Sigmoid colon (tissue), 7 donors: ENCODE results near the gene SPOCK2. TPM values are rescaled to one million over a fixed set of nuclear protein-coding genes. Genes with fewer than 3 reads are reported as not detected.

Source experiments
- DNase-seq: peaks from one replicate; pipeline ENCODE4 v3.0.0-alpha.2; 2019
- H3K27ac ChIP-seq, 4 donors: fragments of 200-600 bp; sonication (generic); one replicate each; pipeline ENCODE4 v1.5.1; 2016 to 2019; ENCODE audit warnings: mild to moderate bottlenecking in 1 of 4
- H3K27me3 ChIP-seq, 3 donors: fragments of 200-600 bp; sonication (generic); one replicate each; pipeline ENCODE4 v1.5.1; 2019; ENCODE audit warnings: mild to moderate bottlenecking in 1 of 3
- H3K36me3 ChIP-seq, 4 donors: fragments of 200-600 bp; sonication (generic); one replicate each; pipeline ENCODE4 v1.5.1; 2016 to 2019
- H3K4me1 ChIP-seq, 4 donors: fragments of 200-600 bp; sonication (generic); one replicate each; pipeline ENCODE4 v1.5.1; 2017 to 2019
- H3K4me3 ChIP-seq, 4 donors: fragments of 200-600 bp; sonication (generic); one replicate each; pipeline ENCODE4 v1.5.1; 2017 to 2019; ENCODE audit warnings: mild to moderate bottlenecking in 2 of 4, moderate library complexity in 1 of 4
- H3K9me3 ChIP-seq, 4 donors: fragments of 200-600 bp in 3 of 4; sonication (generic) in 3 of 4; one replicate each; pipeline versions ENCODE4 v1.5.1 to v1.6.1; 2013 to 2019
- EP300 ChIP-seq, 4 donors: sonication (generic); formaldehyde crosslinking; IDR thresholded peaks; one replicate each; pipeline ENCODE4 v1.6.1; 2017; ENCODE audit warnings: antibody characterized with exemption in 4 of 4
- POLR2A ChIP-seq, 2 donors: fragments of 450-650 bp; IDR thresholded peaks; one replicate each; pipeline ENCODE4 v1.6.1; 2016; ENCODE audit warnings: antibody characterized with exemption in 2 of 2, mild to moderate bottlenecking in 2 of 2, moderate library complexity in 2 of 2
- POLR2AphosphoS5 ChIP-seq, 4 donors: sonication (generic); formaldehyde crosslinking; IDR thresholded peaks; one replicate each; pipeline ENCODE4 v1.6.1; 2017; ENCODE audit warnings: antibody characterized with exemption in 4 of 4
- WGBS, 2 donors: extraction: QIAGEN DNeasy Blood & Tissue Kit; methylation state at CpG; one replicate each; pipeline ENCODE4 v1.1.7; 2013; 5-methylcytosine and 5-hydroxymethylcytosine counted together
- intact Hi-C: fragments of 100-400 bp; cut with DNase I; formaldehyde crosslinking; loops from one replicate; pipeline ENCODE4 v1.15.1; 2023
- polyA plus RNA-seq, 3 donors: library from polyadenylated mRNA; stranded (reverse); fragments of 200-250 nt; gene quantifications; one replicate each; pipeline ENCODE4 v1.2.3, GENCODE V29; 2013
- total RNA-seq, 4 donors: library from RNA; depleted of rRNA; stranded (reverse); fragments of >200 nt; gene quantifications; one replicate each; pipeline ENCODE4 v1.1.0, GENCODE V29; 2016
- TF ChIP-seq, protein P1 (sequence below), 4 experiments: fragments of 450-650 bp in 3 of 4; fragments of 200-600 bp in 1 of 4; IDR thresholded peaks; one replicate each; pipeline ENCODE4 v1.5.1; 2016 to 2019; ENCODE audit warnings: antibody characterized with exemption in 4 of 4, mild to moderate bottlenecking in 3 of 4, moderate library complexity in 2 of 4
- donor health status: healthy with polysubstance abuse.
- donor health status: Bipolar disorder and iron deficiency.
- donor health status: healthy.

SPOCK2 gene
- total and polyA plus RNA-seq, 7 donors, result 0.60 to 59.5 (median 7.8) TPM

DNA sequence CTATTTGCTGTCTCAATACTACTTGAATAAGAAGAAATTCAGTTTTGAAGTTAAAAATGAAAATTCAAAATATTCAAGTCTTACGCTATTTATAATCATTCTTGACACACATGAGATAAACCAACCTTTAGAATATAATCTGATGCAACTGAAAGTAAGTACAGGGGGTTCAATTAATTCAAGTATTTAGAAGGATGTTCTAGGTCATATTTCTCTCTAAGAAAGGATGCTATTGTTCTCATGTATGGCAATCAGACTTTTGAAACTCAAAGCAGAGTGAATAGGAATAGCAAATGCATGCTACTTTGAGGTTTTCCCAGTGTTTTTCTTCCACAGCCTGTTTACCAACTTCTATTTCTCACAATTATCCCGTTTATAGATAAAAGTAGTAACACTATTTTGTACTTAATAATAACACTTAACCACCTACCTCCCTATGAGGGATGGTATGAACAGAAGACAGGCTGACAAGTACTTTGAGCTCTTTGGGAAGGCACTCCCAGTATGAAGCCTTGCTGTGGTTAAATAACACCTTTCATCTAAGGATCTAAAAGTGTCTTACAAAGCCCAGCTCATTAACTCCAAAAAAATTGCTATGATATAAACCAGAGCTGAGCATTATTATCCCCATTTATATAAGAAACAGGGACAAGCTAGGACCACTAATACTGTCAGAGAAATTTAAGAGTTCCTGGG lies 18.0 kb upstream of the SPOCK2 start:
- no peak for DNase-seq
- WGBS, 2 donors, result 89 to 95% methylated on average over 2 of the region's 2 CpGs
- no peak overlapping the region for H3K4me3 ChIP-seq
- no peaks in the 10 kb centered on the region for H3K9me3 ChIP-seq
- no peaks in the 10 kb centered on the region for H3K27me3 ChIP-seq
- no peaks in the 10 kb centered on the region for H3K4me1 ChIP-seq
- TF ChIP-seq EP300 (IDR thresholded peaks at IDR 0.05), result no peak
- TF ChIP-seq POLR2A (IDR thresholded peaks at IDR 0.05), result no peak
- TF ChIP-seq, protein P1, sequence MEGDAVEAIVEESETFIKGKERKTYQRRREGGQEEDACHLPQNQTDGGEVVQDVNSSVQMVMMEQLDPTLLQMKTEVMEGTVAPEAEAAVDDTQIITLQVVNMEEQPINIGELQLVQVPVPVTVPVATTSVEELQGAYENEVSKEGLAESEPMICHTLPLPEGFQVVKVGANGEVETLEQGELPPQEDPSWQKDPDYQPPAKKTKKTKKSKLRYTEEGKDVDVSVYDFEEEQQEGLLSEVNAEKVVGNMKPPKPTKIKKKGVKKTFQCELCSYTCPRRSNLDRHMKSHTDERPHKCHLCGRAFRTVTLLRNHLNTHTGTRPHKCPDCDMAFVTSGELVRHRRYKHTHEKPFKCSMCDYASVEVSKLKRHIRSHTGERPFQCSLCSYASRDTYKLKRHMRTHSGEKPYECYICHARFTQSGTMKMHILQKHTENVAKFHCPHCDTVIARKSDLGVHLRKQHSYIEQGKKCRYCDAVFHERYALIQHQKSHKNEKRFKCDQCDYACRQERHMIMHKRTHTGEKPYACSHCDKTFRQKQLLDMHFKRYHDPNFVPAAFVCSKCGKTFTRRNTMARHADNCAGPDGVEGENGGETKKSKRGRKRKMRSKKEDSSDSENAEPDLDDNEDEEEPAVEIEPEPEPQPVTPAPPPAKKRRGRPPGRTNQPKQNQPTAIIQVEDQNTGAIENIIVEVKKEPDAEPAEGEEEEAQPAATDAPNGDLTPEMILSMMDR (IDR thresholded peaks at IDR 0.05), result no peak
- TF ChIP-seq POLR2AphosphoS5 (IDR thresholded peaks at IDR 0.05), result no peak
- peaks cover 0 to 21% (median 3%) of the 10 kb centered on the region in 4 donors for H3K36me3 ChIP-seq
- no peak overlapping the region for H3K27ac ChIP-seq
- intact Hi-C loops, result no loop called here

DNA sequence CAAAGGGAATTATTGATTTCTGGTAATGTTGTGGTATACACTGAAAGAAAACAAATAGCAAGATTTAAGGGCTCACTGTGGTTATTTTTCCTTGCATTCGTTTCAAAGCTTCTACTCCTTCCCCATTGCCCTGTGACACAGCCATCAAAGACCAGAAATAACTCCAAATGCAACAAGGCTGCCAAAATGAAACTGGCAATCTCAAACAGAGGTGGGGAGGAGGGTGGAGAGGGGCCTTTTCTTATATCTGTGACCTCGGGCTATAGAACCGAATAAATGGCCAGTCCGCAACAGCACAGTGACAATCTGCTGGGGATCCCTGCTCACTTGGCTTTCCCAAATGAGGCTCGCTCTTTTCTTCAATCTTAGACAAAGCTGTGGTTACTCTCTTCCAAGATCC lies 17.4 kb upstream of the SPOCK2 start:
- 91 to 95% methylated on average over 5 of the region's 5 CpGs for WGBS, 2 donors
- no peaks in the 10 kb centered on the region for H3K9me3 ChIP-seq
- no peaks in the 10 kb centered on the region for H3K27me3 ChIP-seq
- H3K4me1 ChIP-seq, result no peaks in the 10 kb centered on the region
- H3K27ac ChIP-seq, result no peak overlapping the region
- TF ChIP-seq POLR2AphosphoS5 (IDR thresholded peaks at IDR 0.05) (no peak), POLR2A (IDR thresholded peaks at IDR 0.05) (no peak), EP300 (IDR thresholded peaks at IDR 0.05) (no peak)
- TF ChIP-seq, protein P1 (IDR thresholded peaks at IDR 0.05), result no peak
- no peak for DNase-seq
- peaks cover 0 to 27% (median 5%) of the 10 kb centered on the region in 4 donors for H3K36me3 ChIP-seq
- intact Hi-C loops, result no loop called here
- H3K4me3 ChIP-seq, result no peak overlapping the region

DNA sequence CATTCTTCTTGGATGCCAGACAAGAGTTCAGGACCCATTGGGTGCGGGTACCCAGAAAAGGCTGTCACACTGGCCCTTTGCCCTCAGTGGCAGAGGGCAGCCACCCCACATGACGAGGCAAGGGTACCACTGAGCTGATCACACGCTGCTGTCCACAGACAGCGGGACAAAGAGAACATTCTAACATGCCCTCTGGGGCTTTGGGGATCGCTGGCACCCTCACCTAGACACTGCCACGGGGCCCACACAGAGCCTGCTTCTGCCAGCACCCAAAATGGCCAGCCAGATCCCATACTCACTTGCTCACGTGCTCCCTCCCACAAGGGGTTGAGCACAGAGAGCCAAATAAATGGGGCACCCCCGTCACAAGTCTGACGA lies 16.7 kb upstream of the SPOCK2 start:
- Histone ChIP-seq H3K4me1 (no peaks in the 10 kb centered on the region), H3K27me3 (no peaks in the 10 kb centered on the region), H3K27ac (no peak overlapping the region), H3K9me3 (no peaks in the 10 kb centered on the region), H3K4me3 (no peak overlapping the region), H3K36me3 (peaks cover 0 to 27% (median 5%) of the 10 kb centered on the region in 4 donors)
- no peak for DNase-seq
- intact Hi-C loops, result no loop called here
- TF ChIP-seq, protein P1 (IDR thresholded peaks at IDR 0.05), result no peak
- no peak for TF ChIP-seq POLR2A (IDR thresholded peaks at IDR 0.05)
- TF ChIP-seq EP300 (IDR thresholded peaks at IDR 0.05), result no peak
- no peak for TF ChIP-seq POLR2AphosphoS5 (IDR thresholded peaks at IDR 0.05)
- whole genome bisulfite sequencing, 2 donors, result 96 to 97% methylated on average over 9 of the region's 9 CpGs

DNA sequence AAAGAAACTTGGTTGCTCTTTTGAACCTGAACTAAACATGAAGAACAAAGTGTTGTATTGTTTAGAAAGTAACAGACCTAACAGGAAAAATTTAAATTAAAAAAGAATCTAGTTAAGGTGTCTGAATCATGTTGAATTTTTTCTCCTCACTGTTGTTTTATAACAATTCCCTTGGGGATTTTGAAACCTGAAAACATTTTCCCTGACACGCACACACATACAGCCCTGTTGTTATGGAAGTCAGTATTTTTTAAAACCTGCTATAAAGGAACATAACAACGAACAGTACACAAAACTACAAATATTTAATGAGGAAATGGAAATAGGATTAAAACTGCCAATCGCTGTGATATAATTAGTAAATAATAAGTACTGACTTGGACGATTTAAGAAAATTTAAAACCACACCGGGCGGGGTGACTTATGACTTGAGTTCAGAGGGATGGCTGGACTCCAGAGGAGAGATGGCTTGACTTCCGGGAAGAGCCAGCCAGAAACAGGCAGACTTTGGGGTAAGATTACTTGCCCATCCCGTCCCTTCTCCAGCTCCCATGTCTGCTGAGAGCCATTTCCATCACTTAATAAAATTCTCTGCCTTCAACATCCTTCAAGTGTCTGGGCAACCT lies 16.2 kb upstream of the SPOCK2 start:
- Histone ChIP-seq H3K27ac (no peak overlapping the region), H3K36me3 (peaks cover 0 to 27% (median 5%) of the 10 kb centered on the region in 4 donors)
- 87 to 89% methylated on average over 8 of the region's 8 CpGs for WGBS, 2 donors

More for the DNA sequence above, 16.2 kb upstream of the SPOCK2 start:
- H3K4me3 ChIP-seq, result no peak overlapping the region
- no peaks in the 10 kb centered on the region for H3K9me3 ChIP-seq
- no peaks in the 10 kb centered on the region for H3K27me3 ChIP-seq
- DNase-seq, result no peak
- TF ChIP-seq, protein P1 (IDR thresholded peaks at IDR 0.05), result no peak
- no peak for TF ChIP-seq POLR2A (IDR thresholded peaks at IDR 0.05)
- no peak for TF ChIP-seq EP300 (IDR thresholded peaks at IDR 0.05)
- TF ChIP-seq POLR2AphosphoS5 (IDR thresholded peaks at IDR 0.05), result no peak
- no peaks in the 10 kb centered on the region for H3K4me1 ChIP-seq
- intact Hi-C loops, result no loop called here
